Measurements from ENCODE around the gene RPS6KB2. TPM values are rescaled to one million over a fixed set of nuclear protein-coding genes. Genes with fewer than 3 reads are reported as not detected.
A peak's percentile ranks its signal among the peaks of the same experiment; 100 is the strongest.

Gene RPS6KB2
- 10 to 100 TPM; 36.9 to 69.3 (median 47.1) TPM for total RNA-seq

DNA sequence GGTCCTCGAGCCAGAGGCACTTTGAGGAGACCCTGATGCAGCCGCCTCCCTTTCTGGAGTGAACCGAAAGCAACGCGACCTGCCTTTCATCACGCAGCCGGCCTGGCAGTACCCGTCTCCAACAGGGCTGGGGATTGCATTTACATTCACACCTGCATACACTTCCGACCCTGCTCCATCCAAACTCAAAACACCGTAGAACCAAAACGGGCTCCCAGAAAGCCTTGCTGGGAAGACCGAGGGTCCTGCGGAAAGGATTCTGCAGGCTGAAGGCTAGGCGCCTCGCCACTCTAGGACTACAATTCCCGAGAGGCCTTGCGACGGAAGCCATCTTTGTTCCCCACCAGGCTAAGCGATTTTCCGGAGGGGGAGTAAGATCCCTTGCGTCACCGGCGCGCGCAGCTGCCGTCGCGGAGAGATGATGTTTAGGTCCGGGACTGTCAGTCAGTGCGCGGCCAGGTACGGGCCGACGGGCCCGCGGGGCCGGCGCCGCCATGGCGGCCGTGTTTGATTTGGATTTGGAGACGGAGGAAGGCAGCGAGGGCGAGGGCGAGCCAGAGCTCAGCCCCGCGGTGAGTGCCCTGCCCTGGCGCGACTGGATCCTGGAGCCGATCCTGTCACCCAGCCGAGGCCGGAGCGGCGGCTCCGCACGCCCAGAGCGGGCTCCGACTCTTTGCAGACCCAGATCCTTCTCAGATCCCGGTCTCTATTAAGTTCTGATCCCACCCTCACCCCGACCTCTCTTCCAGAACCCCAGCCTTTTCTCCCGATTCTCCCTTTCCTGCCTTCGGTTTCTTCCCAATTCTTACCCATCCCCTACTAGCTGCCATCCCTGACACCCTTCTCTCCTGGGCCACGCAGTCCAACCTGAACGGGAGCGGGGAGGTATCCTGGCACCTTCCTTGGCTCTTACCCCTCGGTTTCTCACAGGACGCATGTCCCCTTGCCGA is at the start of gene RPS6KB2:
Gene RPS6KB2, plus strand, starts transcription at position 443 of the 950 bp plus-strand sequence. Its CDS starts 52 bp downstream, at position 495.
- peaks cover 0 to 26% (median 10%) of the 10 kb centered on the region in 4 donors for H3K4me1 ChIP-seq
- peak within 1 kb of the TSS; percentile 83 to 98 (median 93) for H3K27ac ChIP-seq
- TF ChIP-seq POLR2A (IDR thresholded peaks at IDR 0.05) (peak; percentile 82 to 92), EP300 (IDR thresholded peaks at IDR 0.05) (peak; percentile 98 to 100)
- TF ChIP-seq, protein P1, sequence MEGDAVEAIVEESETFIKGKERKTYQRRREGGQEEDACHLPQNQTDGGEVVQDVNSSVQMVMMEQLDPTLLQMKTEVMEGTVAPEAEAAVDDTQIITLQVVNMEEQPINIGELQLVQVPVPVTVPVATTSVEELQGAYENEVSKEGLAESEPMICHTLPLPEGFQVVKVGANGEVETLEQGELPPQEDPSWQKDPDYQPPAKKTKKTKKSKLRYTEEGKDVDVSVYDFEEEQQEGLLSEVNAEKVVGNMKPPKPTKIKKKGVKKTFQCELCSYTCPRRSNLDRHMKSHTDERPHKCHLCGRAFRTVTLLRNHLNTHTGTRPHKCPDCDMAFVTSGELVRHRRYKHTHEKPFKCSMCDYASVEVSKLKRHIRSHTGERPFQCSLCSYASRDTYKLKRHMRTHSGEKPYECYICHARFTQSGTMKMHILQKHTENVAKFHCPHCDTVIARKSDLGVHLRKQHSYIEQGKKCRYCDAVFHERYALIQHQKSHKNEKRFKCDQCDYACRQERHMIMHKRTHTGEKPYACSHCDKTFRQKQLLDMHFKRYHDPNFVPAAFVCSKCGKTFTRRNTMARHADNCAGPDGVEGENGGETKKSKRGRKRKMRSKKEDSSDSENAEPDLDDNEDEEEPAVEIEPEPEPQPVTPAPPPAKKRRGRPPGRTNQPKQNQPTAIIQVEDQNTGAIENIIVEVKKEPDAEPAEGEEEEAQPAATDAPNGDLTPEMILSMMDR (IDR thresholded peaks at IDR 0.05), result peak in 2 of 5 experiments; percentile 31 to 54
- WGBS, 2 donors, result 0 to 2% methylated on average over 41 to 54 of the region's 68 CpGs
- H3K9me3 ChIP-seq, result no peaks in the 10 kb centered on the region
- no peaks in the 10 kb centered on the region for H3K27me3 ChIP-seq
- DNase-seq (ENCODE audit: low spot score in 2 of 2), result peak; percentile 99 to 100
- peaks cover 0 to 38% (median 14%) of the 10 kb centered on the region in 3 donors for H3K36me3 ChIP-seq
- peak within 1 kb of the TSS; percentile 78 to 100 (median 87) for H3K4me3 ChIP-seq

DNA sequence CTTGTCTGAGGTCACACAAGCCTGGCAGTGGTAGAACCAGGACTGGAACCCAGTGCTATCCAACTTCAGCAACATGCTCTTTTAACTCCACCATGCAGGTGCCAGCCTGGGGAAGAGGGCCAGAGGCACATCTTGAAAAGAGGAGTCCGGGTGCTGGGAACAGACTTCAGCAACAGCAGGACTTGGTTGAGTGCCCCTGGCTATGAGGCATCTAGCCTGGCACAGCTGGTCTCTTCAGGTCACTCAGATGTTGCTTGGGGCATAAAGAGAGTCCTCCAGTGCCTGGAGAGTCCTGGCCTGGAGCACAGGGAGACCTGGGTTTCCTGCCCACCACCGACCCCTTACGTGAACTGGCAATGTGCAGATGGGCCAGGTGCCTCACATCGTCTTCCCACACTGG is 49.8 kb upstream of the RPS6KB2 start:
- WGBS, 2 donors, result 84 to 87% methylated on average over 4 of the region's 4 CpGs

DNA sequence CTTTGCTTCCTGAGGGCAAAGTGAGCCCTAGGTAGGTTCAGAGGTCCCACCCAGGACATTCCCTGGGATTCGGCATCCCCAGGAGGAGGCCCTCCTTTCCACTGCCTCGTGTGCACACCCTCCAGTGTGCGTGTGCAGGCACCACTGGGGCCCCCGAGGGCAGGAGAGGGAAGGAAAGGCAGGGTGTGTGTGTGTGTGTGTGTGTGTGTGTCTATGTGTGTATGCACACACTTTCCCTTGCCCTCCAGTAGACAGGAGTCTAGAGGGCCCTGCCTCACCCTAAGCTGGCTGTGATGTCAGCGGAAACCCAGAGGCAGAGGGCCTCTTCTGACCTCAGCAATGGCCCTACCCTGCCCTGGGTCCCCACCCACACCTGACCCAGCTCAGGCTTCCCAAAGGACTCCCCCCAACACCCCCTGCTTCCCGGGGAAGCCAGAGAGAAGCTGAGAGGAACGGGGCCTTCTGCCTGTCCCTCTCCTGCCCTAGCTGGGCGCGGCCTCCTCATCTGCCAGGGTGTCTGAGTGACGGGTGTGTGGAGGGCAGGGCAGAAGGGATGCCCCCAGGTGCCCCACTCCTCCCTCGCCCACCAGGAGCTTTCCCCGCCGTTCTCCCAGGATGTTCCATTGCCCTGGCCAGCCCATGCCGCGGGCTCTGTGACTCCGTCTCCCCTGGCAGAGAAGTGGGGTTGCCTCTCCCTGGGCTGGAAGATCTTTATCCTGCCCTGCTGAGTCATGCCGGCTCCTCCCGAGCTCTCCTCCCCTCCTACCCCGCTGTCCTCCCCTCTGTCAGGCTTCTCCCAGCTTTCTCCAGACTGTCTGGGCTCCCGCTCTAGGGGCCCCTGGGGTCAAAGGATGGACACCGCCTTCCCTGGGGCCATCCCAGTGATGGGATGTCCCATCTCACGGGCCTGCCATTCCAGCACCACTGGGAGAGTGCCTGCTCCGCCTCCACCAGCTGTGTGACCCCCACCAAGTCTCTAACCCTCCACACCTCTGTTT is 48.9 kb upstream of the RPS6KB2 start:
- Histone ChIP-seq H3K27me3 (no peaks in the 10 kb centered on the region), H3K4me1 (peaks cover 0 to 49% (median 17%) of the 10 kb centered on the region in 4 donors), H3K4me3 (no peak overlapping the region), H3K27ac (no peak overlapping the region), H3K9me3 (no peaks in the 10 kb centered on the region), H3K36me3 (no peaks in the 10 kb centered on the region)
- DNase-seq (ENCODE audit: low spot score in 2 of 2), result no peak
- 66 to 67% methylated on average over 22 to 23 of the region's 23 CpGs for WGBS, 2 donors
- TF ChIP-seq, protein P1 (IDR thresholded peaks at IDR 0.05), result no peak
- TF ChIP-seq EP300 (IDR thresholded peaks at IDR 0.05) (no peak), POLR2A (IDR thresholded peaks at IDR 0.05) (no peak)

More for the DNA sequence above, 49.8 kb upstream of the RPS6KB2 start:
- no peaks in the 10 kb centered on the region for H3K27me3 ChIP-seq
- no peak for TF ChIP-seq POLR2A (IDR thresholded peaks at IDR 0.05)
- TF ChIP-seq, protein P1 (IDR thresholded peaks at IDR 0.05), result no peak
- H3K27ac ChIP-seq, result no peak overlapping the region
- peaks cover 0 to 54% (median 21%) of the 10 kb centered on the region in 4 donors for H3K4me1 ChIP-seq
- no peaks in the 10 kb centered on the region for H3K9me3 ChIP-seq
- no peaks in the 10 kb centered on the region for H3K36me3 ChIP-seq
- no peak for DNase-seq (ENCODE audit: low spot score in 2 of 2)
- H3K4me3 ChIP-seq, result no peak overlapping the region

DNA sequence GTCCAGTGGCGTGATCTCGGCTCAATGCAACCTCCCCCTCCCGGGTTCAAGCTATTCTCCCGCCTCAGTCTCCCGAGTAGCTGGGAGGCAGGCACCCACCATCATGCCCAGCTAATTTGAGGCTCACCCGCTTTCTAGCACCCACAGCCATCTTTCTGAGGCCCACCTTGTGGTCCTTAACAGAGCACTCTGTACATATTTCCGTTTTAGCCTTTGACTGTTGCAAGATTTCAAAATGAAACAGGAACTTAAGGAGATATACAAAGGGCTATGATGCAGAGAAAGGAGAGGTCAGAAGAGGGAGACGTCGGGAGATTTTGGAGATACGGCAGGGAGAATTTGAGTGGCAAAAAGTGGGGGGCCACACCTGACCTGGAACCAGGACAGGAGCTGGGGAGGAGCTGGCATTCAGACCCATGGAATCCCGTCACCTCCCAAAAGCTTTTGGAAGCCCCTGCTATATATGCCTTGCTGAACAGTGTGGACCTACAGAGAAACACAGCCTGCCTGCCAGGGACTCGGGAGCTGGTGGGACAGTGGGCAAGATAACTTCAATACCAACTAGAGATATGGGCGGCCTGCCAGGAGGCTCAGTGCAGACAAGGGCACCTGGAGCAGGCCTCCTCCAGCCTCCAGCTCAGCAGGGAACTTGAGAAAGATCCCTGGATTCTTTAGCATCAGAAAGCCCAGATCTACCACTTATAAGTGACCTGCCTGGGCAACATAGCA is 46.9 kb upstream of the RPS6KB2 start:
- no peak for TF ChIP-seq POLR2A (IDR thresholded peaks at IDR 0.05)
- TF ChIP-seq, protein P1 (IDR thresholded peaks at IDR 0.05), result peak in 1 of 5 experiments; percentile 8
- TF ChIP-seq EP300 (IDR thresholded peaks at IDR 0.05), result no peak
- H3K27ac ChIP-seq, result peak overlapping the region in 2 of 4 donors; percentile 17 to 22
- WGBS, 2 donors, result 70 to 74% methylated on average over 13 of the region's 13 CpGs

More for the DNA sequence above, 46.9 kb upstream of the RPS6KB2 start:
- Histone ChIP-seq H3K9me3 (no peaks in the 10 kb centered on the region), H3K4me3 (no peak overlapping the region), H3K27me3 (no peaks in the 10 kb centered on the region), H3K4me1 (peaks cover 0 to 41% (median 8%) of the 10 kb centered on the region in 4 donors), H3K36me3 (no peaks in the 10 kb centered on the region)
- no peak for DNase-seq (ENCODE audit: low spot score in 2 of 2)
